ENCODE measurements around the gene SC5D. TPM values are rescaled to one million over a fixed set of nuclear protein-coding genes. Genes with fewer than 3 reads are reported as not detected.

SC5D gene
- total RNA-seq, 6 experiments from 2014 or later: 17.8 to 24.9 (median 22.8) TPM

- Mint-ChIP-seq H3K27me3 (ENCODE audit: insufficient read depth) (peaks cover 10% of the 10 kb centered on the region), H3K36me3 (ENCODE audit: low read depth) (no peaks in the 10 kb centered on the region), H3K9me3 (no peaks in the 10 kb centered on the region), H3K27ac (no peak overlapping the region), H3K4me3 (no peak overlapping the region), H3K4me1 (ENCODE audit: low read depth) (no peaks in the 10 kb centered on the region)
- TF ChIP-seq, protein P1, sequence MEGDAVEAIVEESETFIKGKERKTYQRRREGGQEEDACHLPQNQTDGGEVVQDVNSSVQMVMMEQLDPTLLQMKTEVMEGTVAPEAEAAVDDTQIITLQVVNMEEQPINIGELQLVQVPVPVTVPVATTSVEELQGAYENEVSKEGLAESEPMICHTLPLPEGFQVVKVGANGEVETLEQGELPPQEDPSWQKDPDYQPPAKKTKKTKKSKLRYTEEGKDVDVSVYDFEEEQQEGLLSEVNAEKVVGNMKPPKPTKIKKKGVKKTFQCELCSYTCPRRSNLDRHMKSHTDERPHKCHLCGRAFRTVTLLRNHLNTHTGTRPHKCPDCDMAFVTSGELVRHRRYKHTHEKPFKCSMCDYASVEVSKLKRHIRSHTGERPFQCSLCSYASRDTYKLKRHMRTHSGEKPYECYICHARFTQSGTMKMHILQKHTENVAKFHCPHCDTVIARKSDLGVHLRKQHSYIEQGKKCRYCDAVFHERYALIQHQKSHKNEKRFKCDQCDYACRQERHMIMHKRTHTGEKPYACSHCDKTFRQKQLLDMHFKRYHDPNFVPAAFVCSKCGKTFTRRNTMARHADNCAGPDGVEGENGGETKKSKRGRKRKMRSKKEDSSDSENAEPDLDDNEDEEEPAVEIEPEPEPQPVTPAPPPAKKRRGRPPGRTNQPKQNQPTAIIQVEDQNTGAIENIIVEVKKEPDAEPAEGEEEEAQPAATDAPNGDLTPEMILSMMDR (IDR thresholded peaks at IDR 0.05): no peak
- DNase-seq: no peak
These were observed 36.6 kb downstream of the SC5D start for GRCh38 chr11:121328967-121329679.

DNA sequence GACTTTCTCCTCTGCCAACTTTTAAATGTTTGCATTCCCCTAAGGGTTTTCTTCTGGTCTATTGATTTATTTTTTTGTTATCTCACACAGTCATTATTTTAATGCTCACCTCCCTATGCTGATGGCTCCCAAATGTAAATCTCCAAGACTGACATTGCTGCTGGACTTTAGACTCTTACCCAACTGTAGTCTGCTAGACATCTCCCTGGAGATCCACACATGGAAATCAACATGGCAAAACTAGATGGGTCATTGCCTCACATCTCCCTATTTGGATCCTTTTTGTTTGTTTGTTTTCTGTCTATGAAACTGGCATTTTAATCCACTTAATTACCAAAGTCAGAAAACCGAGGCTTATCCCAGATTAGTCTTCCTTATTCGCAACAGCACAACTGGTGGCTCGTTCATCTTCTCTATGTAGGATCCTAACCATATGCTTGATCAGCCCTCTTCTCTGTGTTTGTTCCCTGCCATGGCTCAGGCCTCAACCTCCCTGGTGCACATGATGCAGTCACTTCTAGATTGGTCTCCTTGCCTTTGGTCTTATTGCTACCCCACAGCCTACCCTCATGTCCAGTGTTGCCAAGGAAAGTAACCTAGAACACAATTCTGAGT is 37.3 kb downstream of the SC5D start:
- TF ChIP-seq, protein P1 (IDR thresholded peaks at IDR 0.05): no peak
- Mint-ChIP-seq H3K9me3 (no peaks in the 10 kb centered on the region), H3K27me3 (ENCODE audit: insufficient read depth) (peaks cover 13% of the 10 kb centered on the region), H3K27ac (no peak overlapping the region), H3K36me3 (ENCODE audit: low read depth) (no peaks in the 10 kb centered on the region), H3K4me3 (no peak overlapping the region), H3K4me1 (ENCODE audit: low read depth) (no peaks in the 10 kb centered on the region)
- no peak for DNase-seq

GRCh38 chr11:121330614-121331435 is 38.3 kb downstream of the SC5D start:
- Mint-ChIP-seq H3K4me1 (ENCODE audit: low read depth) (no peaks in the 10 kb centered on the region), H3K27ac (no peak overlapping the region), H3K4me3 (no peak overlapping the region), H3K27me3 (ENCODE audit: insufficient read depth) (peaks cover 21% of the 10 kb centered on the region), H3K36me3 (ENCODE audit: low read depth) (no peaks in the 10 kb centered on the region), H3K9me3 (no peaks in the 10 kb centered on the region)
- TF ChIP-seq, protein P1 (IDR thresholded peaks at IDR 0.05): no peak
- DNase-seq: no peak

- TF ChIP-seq, protein P1 (IDR thresholded peaks at IDR 0.05): peak; percentile 43
- Mint-ChIP-seq H3K27me3 (ENCODE audit: insufficient read depth) (peaks cover 36% of the 10 kb centered on the region), H3K9me3 (no peaks in the 10 kb centered on the region), H3K4me3 (no peak overlapping the region), H3K27ac (no peak overlapping the region), H3K36me3 (ENCODE audit: low read depth) (no peaks in the 10 kb centered on the region), H3K4me1 (ENCODE audit: low read depth) (no peaks in the 10 kb centered on the region)
- DNase-seq: peak; percentile 6
These were observed 42.6 kb downstream of the SC5D start for GRCh38 chr11:121334973-121335710.

- Mint-ChIP-seq H3K9me3 (no peaks in the 10 kb centered on the region), H3K36me3 (ENCODE audit: low read depth) (no peaks in the 10 kb centered on the region), H3K4me3 (no peak overlapping the region), H3K27me3 (ENCODE audit: insufficient read depth) (peaks cover 40% of the 10 kb centered on the region), H3K27ac (no peak overlapping the region), H3K4me1 (ENCODE audit: low read depth) (no peaks in the 10 kb centered on the region)
- TF ChIP-seq, protein P1 (IDR thresholded peaks at IDR 0.05): no peak
- no peak for DNase-seq
These were observed 43.8 kb downstream of the SC5D start for GRCh38 chr11:121336279-121336937.

Data from HFFc6 (cell line).